Activated CD4-positive, alpha-beta T cell treated with anti-CD3 and anti-CD28 coated beads, Interleukin-2, amount 10 ng/mL, durations not matched to agents 7 days and 5 days (primary cell): ENCODE measurements around the gene SUGP2. TPM values are rescaled to one million over a fixed set of nuclear protein-coding genes. Genes with fewer than 3 reads are reported as not detected.

ENCODE experiments used
- CTCF ChIA-PET: fragments of 350-600 bp; sonication (Branson Sonifier 250); formaldehyde crosslinking; loops from one replicate; lab custom pipeline; 2021; ENCODE audit warnings: antibody characterized with exemption; lab: Charles Lee
- POLR2A ChIA-PET: fragments of 350-600 bp; sonication (Branson Sonifier 250); formaldehyde crosslinking; loops from one replicate; lab custom pipeline; 2021; ENCODE audit warnings: antibody characterized with exemption; lab: Charles Lee
- DNase-seq: peaks from one replicate; pipeline ENCODE4 v3.0.0-alpha.2; 2020
- H3K27ac Mint-ChIP-seq: one replicate; pipeline ENCODE4 v1.8.0; 2021; ENCODE audit warnings: mild to moderate bottlenecking, moderate library complexity, mixed read lengths
- H3K27me3 Mint-ChIP-seq: one replicate; pipeline ENCODE4 v1.8.0; 2021; ENCODE audit warnings: mixed read lengths
- H3K36me3 Mint-ChIP-seq: one replicate; pipeline ENCODE4 v1.8.0; 2021; ENCODE audit warnings: low read depth, mixed read lengths
- H3K4me1 Mint-ChIP-seq: one replicate; pipeline ENCODE4 v1.8.0; 2021; ENCODE audit warnings: mixed read lengths
- H3K4me3 Mint-ChIP-seq: one replicate; pipeline ENCODE4 v1.8.0; 2021; ENCODE audit warnings: mild to moderate bottlenecking, moderate library complexity, mixed read lengths
- H3K9me3 Mint-ChIP-seq: one replicate; pipeline ENCODE4 v1.8.0; 2021; ENCODE audit warnings: mixed read lengths
- total RNA-seq, 2 experiments: library from RNA; stranded (reverse); gene quantifications; one replicate each; pipeline ENCODE4 v1.2.3, GENCODE V29; 2021

Gene SUGP2
- 100 to 1,000 TPM; 128 to 144 TPM for total RNA-seq

DNA sequence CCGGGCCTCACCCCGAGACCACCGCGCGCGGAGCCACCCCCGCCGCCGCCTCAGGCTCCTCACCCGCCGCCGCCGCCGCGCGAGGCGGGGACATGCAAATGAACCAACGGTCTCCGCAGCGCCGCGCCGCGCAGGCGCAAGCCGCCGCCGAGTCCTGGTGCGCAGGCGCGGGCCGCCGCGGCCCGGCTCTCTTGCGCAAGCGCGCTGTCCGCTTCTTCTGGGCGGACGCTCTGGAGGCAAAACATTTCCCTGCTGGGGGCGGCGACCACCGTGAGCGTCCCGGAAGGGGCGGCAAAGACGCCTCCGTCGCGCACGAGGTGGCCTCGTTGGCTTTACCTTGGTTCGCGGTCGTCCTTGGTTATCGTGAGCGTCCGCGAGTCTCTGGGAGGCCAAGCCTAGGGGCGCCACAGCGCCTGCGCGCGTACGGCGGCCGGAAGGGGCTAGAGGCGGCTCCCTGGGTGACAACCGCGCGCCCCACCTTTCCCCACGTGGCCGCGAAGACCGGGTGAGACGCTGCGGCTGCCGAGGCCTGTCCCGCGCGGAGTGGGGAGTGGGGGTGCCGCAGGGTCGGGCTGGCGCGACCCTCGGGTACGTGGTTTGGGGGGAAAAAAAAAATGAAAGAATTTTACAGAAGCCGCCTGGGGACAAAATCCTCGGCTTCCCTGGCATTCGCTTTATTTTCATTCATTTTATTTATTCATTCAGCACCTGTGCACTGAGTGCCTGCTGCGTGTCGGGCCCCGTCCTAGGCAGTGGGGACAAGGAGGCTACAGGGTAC, at the start of gene SUGP2, which contains the start of gene ARMC6:
Gene SUGP2 (minus strand): TSS at position 92 of the 778 bp plus-strand sequence. CDS start 2,446 bp downstream, outside the sequence.
Gene ARMC6 (plus strand): TSS at position 178 of the 778 bp plus-strand sequence. CDS start 607 bp downstream, outside the sequence.
- ChIA-PET CTCF (no interaction called here), POLR2A (no interaction called here)

DNA sequence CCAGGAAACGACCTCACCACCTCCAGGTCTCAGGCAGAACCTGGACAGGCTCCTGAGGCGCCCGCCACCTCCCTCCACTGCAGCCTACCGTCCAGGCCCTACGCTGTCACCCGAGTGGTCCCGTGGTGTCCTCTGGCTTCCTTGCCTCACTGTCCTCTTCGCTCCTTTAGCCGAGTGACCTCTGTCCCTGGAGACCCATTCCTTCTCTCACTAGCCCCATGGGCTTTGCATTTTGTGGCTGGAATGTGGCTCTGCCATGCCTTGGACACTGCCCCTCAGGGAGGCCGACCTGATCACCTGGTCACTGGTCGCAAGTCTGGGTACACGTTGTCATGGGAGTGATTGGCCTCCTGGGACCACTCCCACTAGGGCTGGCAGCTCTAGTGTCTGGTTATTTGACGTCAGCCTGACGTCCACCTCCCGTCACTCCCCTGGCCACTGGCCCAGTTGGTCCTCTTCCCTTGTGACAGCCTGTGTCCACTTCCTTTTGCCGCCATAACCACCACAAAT, 48.4 kb upstream of the SUGP2 start:
- ChIA-PET CTCF (interaction anchor here (1.1 kb wide), 1 partner anchor 14 kb away, joined by 3 read pairs; no protein-coding TSS in a partner anchor), POLR2A (no interaction called here)
- Mint-ChIP-seq H3K27ac (no peak overlapping the region), H3K36me3 (peaks cover 3% of the 10 kb centered on the region), H3K4me3 (no peak overlapping the region), H3K4me1 (no peaks in the 10 kb centered on the region), H3K27me3 (no peaks in the 10 kb centered on the region), H3K9me3 (no peaks in the 10 kb centered on the region)
- no peak for DNase-seq

More for the DNA sequence above, at the start of gene SUGP2, which contains the start of gene ARMC6:
- Mint-ChIP-seq H3K4me3 (peak within 1 kb of the TSS; percentile 99), H3K36me3 (peaks cover 37% of the 10 kb centered on the region), H3K4me1 (peaks cover 43% of the 10 kb centered on the region), H3K27ac (peak within 1 kb of the TSS; percentile 97), H3K9me3 (no peaks in the 10 kb centered on the region), H3K27me3 (no peaks in the 10 kb centered on the region)
- DNase-seq, result peak; percentile 88

- POLR2A ChIA-PET, result no interaction called here
- CTCF ChIA-PET, result no interaction called here
- Mint-ChIP-seq H3K4me1 (no peaks in the 10 kb centered on the region), H3K4me3 (no peak overlapping the region), H3K36me3 (peaks cover 3% of the 10 kb centered on the region), H3K9me3 (no peaks in the 10 kb centered on the region), H3K27ac (no peak overlapping the region), H3K27me3 (no peaks in the 10 kb centered on the region)
- DNase-seq, result no peak
These were observed 46.3 kb upstream of the SUGP2 start for GRCh38 chr19:19079571-19079970.

GRCh38 chr19:19078801-19079200, 45.5 kb upstream of the SUGP2 start:
- no peak overlapping the region for H3K27ac Mint-ChIP-seq
- peaks cover 3% of the 10 kb centered on the region for H3K36me3 Mint-ChIP-seq
- CTCF ChIA-PET, result interaction anchor here (0.7 kb wide), 1 partner anchor 37 kb away, joined by 3 read pairs; no protein-coding TSS in a partner anchor
- DNase-seq, result no peak
- no peaks in the 10 kb centered on the region for H3K4me1 Mint-ChIP-seq
- no peaks in the 10 kb centered on the region for H3K27me3 Mint-ChIP-seq
- POLR2A ChIA-PET, result no interaction called here
- no peak overlapping the region for H3K4me3 Mint-ChIP-seq
- no peaks in the 10 kb centered on the region for H3K9me3 Mint-ChIP-seq

GRCh38 chr19:19077103-19077502, 43.8 kb upstream of the SUGP2 start:
- no peak for DNase-seq
- Mint-ChIP-seq H3K9me3 (no peaks in the 10 kb centered on the region), H3K27ac (no peak overlapping the region), H3K36me3 (peaks cover 8% of the 10 kb centered on the region), H3K4me1 (peaks cover 3% of the 10 kb centered on the region), H3K27me3 (no peaks in the 10 kb centered on the region), H3K4me3 (no peak overlapping the region)
- ChIA-PET POLR2A (no interaction called here), CTCF (no interaction called here)

DNA sequence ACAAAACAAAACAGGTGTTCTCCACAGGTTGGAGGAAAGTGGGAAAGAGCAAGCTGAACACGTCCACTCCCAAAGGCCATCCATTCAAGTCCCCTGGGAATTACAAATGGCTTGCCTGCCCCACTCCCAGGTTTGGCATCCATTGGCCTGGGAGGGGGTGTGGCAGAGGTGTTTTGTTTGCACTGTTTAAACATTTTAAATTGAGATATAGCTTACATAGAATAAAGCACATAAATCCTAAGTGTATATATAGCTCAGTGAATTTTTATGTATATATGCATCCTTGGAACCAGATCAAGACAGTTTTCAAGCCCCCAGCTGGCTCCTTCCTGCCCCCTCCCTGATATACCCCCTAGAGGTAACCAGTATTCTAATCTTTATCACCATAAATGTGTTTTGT, 43.2 kb upstream of the SUGP2 start:
- H3K27me3 Mint-ChIP-seq, result no peaks in the 10 kb centered on the region
- H3K27ac Mint-ChIP-seq, result no peak overlapping the region
- POLR2A ChIA-PET, result no interaction called here
- H3K9me3 Mint-ChIP-seq, result no peaks in the 10 kb centered on the region
- no peak overlapping the region for H3K4me3 Mint-ChIP-seq
- CTCF ChIA-PET, result interaction anchor here (0.8 kb wide), 1 partner anchor 11 kb away, joined by 3 read pairs; no protein-coding TSS in a partner anchor
- DNase-seq, result no peak
- peaks cover 3% of the 10 kb centered on the region for H3K4me1 Mint-ChIP-seq
- peaks cover 8% of the 10 kb centered on the region for H3K36me3 Mint-ChIP-seq

- no peaks in the 10 kb centered on the region for H3K9me3 Mint-ChIP-seq
- peaks cover 10% of the 10 kb centered on the region for H3K36me3 Mint-ChIP-seq
- ChIA-PET POLR2A (no interaction called here), CTCF (no interaction called here)
- no peak overlapping the region for H3K27ac Mint-ChIP-seq
- H3K4me3 Mint-ChIP-seq, result no peak overlapping the region
- H3K4me1 Mint-ChIP-seq, result peaks cover 3% of the 10 kb centered on the region
- no peak for DNase-seq
- no peaks in the 10 kb centered on the region for H3K27me3 Mint-ChIP-seq
These were observed 41.8 kb upstream of the SUGP2 start for GRCh38 chr19:19075126-19075525.

DNA sequence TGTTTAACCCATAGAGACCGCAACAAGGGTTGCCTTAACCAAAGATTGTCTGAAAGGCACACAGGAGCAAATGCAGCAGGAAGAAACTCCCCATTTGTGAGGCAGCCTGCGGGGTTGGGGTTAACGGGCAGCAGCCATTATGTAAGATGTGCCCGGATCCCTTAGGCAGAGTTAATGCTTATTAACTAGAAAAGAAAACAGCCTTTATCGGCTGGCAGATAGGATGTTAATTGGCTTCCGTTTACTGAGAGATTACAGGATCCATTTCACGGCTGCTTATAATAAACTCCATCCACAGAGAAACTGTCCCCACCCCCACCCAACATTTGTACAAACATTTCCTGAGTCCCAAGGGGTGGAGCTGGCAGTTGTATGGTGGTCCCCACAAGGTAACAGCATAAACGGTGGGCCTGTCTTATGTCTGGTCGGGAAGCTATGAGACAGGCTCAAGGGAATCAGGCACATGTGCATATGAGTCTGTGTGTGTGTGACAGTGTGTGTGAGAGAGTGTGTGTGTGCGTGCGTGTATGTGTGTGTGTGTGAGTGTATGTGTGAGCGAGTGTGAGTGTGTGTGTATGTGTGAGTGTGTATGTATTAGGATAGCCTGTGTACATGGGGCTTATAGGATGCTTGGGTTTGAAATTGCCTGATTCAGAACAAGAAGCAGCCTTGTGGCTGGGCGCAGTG, 41.0 kb upstream of the SUGP2 start:
- H3K4me3 Mint-ChIP-seq, result no peak overlapping the region

GRCh38 chr19:19071897-19072296, 38.6 kb upstream of the SUGP2 start:
- ChIA-PET CTCF (no interaction called here), POLR2A (no interaction called here)
- no peaks in the 10 kb centered on the region for H3K27me3 Mint-ChIP-seq
- no peak overlapping the region for H3K27ac Mint-ChIP-seq
- DNase-seq, result no peak
- H3K36me3 Mint-ChIP-seq, result peaks cover 14% of the 10 kb centered on the region
- H3K9me3 Mint-ChIP-seq, result no peaks in the 10 kb centered on the region
- H3K4me3 Mint-ChIP-seq, result no peak overlapping the region
- H3K4me1 Mint-ChIP-seq, result peaks cover 23% of the 10 kb centered on the region

More for the DNA sequence above, 41.0 kb upstream of the SUGP2 start:
- H3K27ac Mint-ChIP-seq, result no peak overlapping the region
- H3K27me3 Mint-ChIP-seq, result no peaks in the 10 kb centered on the region
- POLR2A ChIA-PET, result no interaction called here
- CTCF ChIA-PET, result no interaction called here
- no peaks in the 10 kb centered on the region for H3K9me3 Mint-ChIP-seq
- H3K4me1 Mint-ChIP-seq, result peaks cover 7% of the 10 kb centered on the region
- DNase-seq, result no peak
- peaks cover 12% of the 10 kb centered on the region for H3K36me3 Mint-ChIP-seq

DNA sequence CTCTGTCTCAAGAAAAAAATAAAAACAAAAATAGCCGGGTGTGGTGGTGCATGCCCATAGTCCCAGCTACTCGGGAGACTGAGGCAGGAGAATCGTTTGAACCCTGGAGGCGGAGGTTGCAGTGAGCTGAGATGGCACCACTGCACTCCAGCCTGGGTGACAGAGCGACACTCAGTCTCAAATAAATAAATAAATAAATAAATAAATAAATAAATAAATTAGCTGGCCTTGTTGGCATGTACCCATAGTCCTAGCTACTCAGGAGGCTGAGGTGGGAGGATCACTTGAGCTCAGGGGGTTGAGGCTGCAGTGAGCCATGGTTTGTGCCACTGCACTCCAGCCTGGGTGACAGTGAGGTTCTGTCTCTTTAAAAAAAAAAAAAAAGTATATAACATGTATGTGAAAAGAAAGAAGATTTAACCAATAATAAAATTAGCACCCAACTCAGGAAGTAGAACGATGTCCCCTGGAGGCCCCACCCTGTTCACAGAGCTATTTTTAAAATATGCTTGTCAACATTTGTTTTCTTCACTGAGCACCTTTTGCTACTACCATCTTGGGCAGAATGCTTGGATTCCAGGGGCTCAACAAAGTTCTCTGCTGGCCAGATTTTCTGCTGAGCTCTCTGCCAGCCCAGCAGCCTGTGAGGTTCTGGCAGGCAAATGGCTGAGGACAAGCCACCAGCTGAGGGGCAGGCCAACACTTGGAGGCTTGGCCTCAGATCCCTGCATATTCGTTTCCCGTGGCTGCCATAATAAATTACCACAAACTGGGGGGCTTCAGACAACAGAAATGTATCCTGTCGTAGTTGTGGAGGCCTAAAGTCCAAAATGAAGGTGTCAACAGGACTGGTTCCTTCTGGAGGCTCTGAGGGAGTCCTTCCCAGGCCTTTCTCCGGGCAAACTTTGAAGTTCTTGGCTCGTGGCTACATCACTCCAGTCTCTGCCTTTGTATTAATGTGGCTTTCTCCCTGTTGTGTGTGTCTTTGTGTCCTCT, 35.6 kb upstream of the SUGP2 start:
- peaks cover 39% of the 10 kb centered on the region for H3K4me1 Mint-ChIP-seq
- H3K27me3 Mint-ChIP-seq, result no peaks in the 10 kb centered on the region
- H3K4me3 Mint-ChIP-seq, result no peak overlapping the region
- no peaks in the 10 kb centered on the region for H3K9me3 Mint-ChIP-seq
- no peak for DNase-seq
- ChIA-PET POLR2A (no interaction called here), CTCF (interaction anchor here (0.6 kb wide), 2 partner anchors 435 to 1995 kb away, joined by 3 to 4 read pairs; no protein-coding TSS in a partner anchor)
- peak overlapping the region; percentile 76 for H3K27ac Mint-ChIP-seq
- peaks cover 14% of the 10 kb centered on the region for H3K36me3 Mint-ChIP-seq

DNA sequence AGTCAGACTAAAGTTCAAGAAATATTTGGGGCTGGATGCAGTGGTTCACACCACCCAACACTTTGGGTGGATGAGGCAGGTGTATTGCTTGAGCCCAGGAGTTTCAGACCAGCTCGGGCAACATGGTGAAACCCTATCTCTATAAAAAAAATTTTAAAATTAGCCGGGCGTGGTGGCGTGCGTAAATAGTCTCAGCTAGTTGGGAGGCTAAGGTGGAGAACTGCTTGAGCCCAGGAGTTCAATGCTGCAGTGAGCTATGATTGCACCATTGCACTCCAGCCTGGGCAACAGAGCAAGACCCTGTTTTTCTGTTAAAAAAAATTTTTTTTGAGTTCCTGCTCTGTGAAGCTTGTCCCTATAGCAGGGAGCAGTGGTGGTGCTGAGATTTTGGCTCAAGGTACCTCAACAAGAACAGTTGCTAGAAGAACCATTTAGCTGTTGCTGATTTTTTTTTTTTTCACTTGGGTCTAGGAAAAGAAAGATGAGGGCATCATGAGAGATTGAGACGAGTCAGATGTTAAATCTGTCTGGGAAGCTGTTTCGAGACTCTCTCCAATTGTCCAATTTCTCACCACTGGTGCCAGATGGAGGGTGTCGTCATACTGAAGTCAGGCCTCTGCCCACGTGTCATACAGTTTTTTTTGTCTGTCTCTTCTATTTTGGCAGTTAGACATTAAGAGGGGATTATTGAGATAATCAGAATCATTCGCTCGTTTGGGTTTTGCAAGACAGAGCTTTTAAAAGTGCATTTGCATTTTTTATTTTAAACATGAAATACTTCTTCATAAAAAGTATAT, 34.2 kb upstream of the SUGP2 start:
- Mint-ChIP-seq H3K27ac (peak overlapping the region; percentile 50), H3K27me3 (no peaks in the 10 kb centered on the region), H3K9me3 (no peaks in the 10 kb centered on the region), H3K4me1 (peaks cover 47% of the 10 kb centered on the region), H3K36me3 (peaks cover 8% of the 10 kb centered on the region), H3K4me3 (no peak overlapping the region)
- DNase-seq, result no peak
- ChIA-PET CTCF (interaction anchor here (0.7 kb wide), 2 partner anchors 15 to 73 kb away, joined by 3 read pairs; no protein-coding TSS in a partner anchor), POLR2A (no interaction called here)
